SK-N-SH (cell line): ENCODE results near the gene ECM1.

Source experiments
- CTCF ChIP-seq: fragments of 200-600 bp; sonication (generic); IDR thresholded peaks from 2 replicates; pipeline ENCODE4 v1.6.1; 2017; ENCODE audit warnings: antibody characterized with exemption, mild to moderate bottlenecking, moderate library complexity
- GABPA ChIP-seq: IDR thresholded peaks from 2 replicates; pipeline ENCODE4 v1.4.0; 2012; ENCODE audit warnings: low read depth, mild to moderate bottlenecking
- NFIC ChIP-seq: IDR thresholded peaks from 2 replicates; pipeline ENCODE4 v1.4.0; 2012; ENCODE audit warnings: borderline replicate concordance
- PBX3 ChIP-seq: IDR thresholded peaks from 2 replicates; pipeline ENCODE4; 2012
- POLR2AphosphoS5 ChIP-seq: IDR thresholded peaks from 2 replicates; pipeline ENCODE4 v1.6.1; 2012; ENCODE audit warnings: low read depth, low read length
- REST ChIP-seq: IDR thresholded peaks from 2 replicates; pipeline ENCODE4 v1.6.1; 2012; ENCODE audit warnings: mild to moderate bottlenecking, low read depth, low read length, moderate library complexity
- RXRA ChIP-seq: IDR thresholded peaks from 2 replicates; pipeline ENCODE4 v1.4.0; 2012; ENCODE audit warnings: low read depth, mild to moderate bottlenecking, borderline replicate concordance
- TAF1 ChIP-seq: IDR thresholded peaks from 2 replicates; pipeline ENCODE4 v1.6.1; 2012; ENCODE audit warnings: low read depth, mild to moderate bottlenecking, low read length, moderate library complexity, borderline replicate concordance
- TCF12 ChIP-seq: IDR thresholded peaks from 2 replicates; pipeline ENCODE4 v1.4.0; 2012
- YY1 ChIP-seq: IDR thresholded peaks from 2 replicates; pipeline ENCODE4 v1.4.0; 2012; ENCODE audit warnings: low read depth, mild to moderate bottlenecking

- TF ChIP-seq CTCF, result no peak
- TF ChIP-seq NFIC, result no peak
- TF ChIP-seq POLR2AphosphoS5, result no peak
- TF ChIP-seq YY1, result no peak
- TF ChIP-seq PBX3, result no peak
- TF ChIP-seq RXRA, result no peak
- TF ChIP-seq TCF12, result no peak
- no peak for TF ChIP-seq TAF1
- TF ChIP-seq GABPA, result no peak
- no peak for TF ChIP-seq REST
These were observed 38.5 kb downstream of the ECM1 start for GRCh38 chr1:150546294-150546937.
